HEK293 (cell line): Measurements from ENCODE around the gene DEDD2.

Experiments used
- ZBTB7A ChIP-seq: fragments of 450-650 bp; formaldehyde crosslinking; IDR thresholded peaks from 2 replicates; pipeline ENCODE4 v1.5.1; 2016; ENCODE audit warnings: low read depth, missing biosample characterization, missing genetic modification characterization
- ZNF274 ChIP-seq, 2 experiments: fragments of 200-500 bp in 1 of 2; fragments of 450-650 bp in 1 of 2; sonication (Bioruptor generic) in 1 of 2; formaldehyde crosslinking in 1 of 2; IDR thresholded peaks; 2 replicates each; pipeline versions ENCODE4 v1.5.1 to v1.6.1; 2014 to 2016; ENCODE audit warnings: borderline replicate concordance in 1 of 2, inconsistent platforms in 1 of 2, low read length in 1 of 2, missing biosample characterization in 1 of 2, missing genetic modification characterization in 1 of 2
- ZNF341 ChIP-seq: fragments of 450-650 bp; formaldehyde crosslinking; IDR thresholded peaks from 2 replicates; pipeline ENCODE4; 2016; ENCODE audit warnings: low read depth, missing biosample characterization, missing genetic modification characterization
- TF ChIP-seq, protein P1 (sequence below): fragments of 450-650 bp; formaldehyde crosslinking; IDR thresholded peaks from 2 replicates; pipeline ENCODE4 v1.5.1; 2016; ENCODE audit warnings: missing biosample characterization, missing genetic modification characterization

DNA sequence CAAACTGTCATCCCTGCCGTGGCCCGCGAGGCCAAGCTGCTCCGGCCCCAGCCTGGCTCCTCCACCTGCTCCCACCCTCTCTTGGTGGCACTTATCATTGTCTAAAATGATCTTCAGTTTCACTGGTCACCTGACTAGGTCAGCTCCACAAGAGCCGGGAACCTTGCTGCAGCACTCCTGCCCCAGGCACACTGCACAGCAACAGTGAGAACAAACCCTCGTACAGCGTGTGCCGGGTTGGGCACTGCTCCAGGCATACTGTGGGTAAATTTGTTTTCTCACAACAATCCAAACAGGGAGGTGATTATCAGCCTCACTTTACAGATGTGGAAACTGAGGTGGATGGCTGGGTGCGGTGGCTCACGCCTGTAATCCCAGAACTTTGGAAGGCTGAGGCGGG lies 8.9 kb downstream of the DEDD2 start:
- TF ChIP-seq ZBTB7A (tag by site-specific recombination) (no peak), ZNF274 (IDR thresholded peaks at IDR 0.05; ENCODE audit: low read length) (no peak), ZNF274 (tag by site-specific recombination; IDR thresholded peaks at IDR 0.05; ENCODE audit: borderline replicate concordance) (no peak), ZNF341 (tag by site-specific recombination) (no peak)
- TF ChIP-seq, protein P1, sequence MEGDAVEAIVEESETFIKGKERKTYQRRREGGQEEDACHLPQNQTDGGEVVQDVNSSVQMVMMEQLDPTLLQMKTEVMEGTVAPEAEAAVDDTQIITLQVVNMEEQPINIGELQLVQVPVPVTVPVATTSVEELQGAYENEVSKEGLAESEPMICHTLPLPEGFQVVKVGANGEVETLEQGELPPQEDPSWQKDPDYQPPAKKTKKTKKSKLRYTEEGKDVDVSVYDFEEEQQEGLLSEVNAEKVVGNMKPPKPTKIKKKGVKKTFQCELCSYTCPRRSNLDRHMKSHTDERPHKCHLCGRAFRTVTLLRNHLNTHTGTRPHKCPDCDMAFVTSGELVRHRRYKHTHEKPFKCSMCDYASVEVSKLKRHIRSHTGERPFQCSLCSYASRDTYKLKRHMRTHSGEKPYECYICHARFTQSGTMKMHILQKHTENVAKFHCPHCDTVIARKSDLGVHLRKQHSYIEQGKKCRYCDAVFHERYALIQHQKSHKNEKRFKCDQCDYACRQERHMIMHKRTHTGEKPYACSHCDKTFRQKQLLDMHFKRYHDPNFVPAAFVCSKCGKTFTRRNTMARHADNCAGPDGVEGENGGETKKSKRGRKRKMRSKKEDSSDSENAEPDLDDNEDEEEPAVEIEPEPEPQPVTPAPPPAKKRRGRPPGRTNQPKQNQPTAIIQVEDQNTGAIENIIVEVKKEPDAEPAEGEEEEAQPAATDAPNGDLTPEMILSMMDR (tag by site-specific recombination), result no peak
